Gastrocnemius medialis (tissue), 4 donors: ENCODE data around the gene ADSL.

Experiments
- POLR2A ChIP-seq, 2 donors: fragments of 450-650 bp; IDR thresholded peaks; one replicate each; pipeline ENCODE4 v1.6.1; 2017; ENCODE audit warnings: antibody characterized with exemption in 2 of 2, mild to moderate bottlenecking in 2 of 2, moderate library complexity in 2 of 2
- TF ChIP-seq, protein P1 (sequence below), 5 experiments: fragments of 450-650 bp in 3 of 5; fragments of 200-600 bp in 2 of 5; sonication (generic) in 2 of 5; IDR thresholded peaks in 4 of 5; conservative IDR thresholded peaks in 1 of 5; 1 replicate in 4 of 5; 2 replicates in 1 of 5; pipeline ENCODE4 v1.5.1; 2016 to 2019; ENCODE audit warnings: antibody characterized with exemption in 5 of 5, mild to moderate bottlenecking in 3 of 5, moderate library complexity in 3 of 5

DNA sequence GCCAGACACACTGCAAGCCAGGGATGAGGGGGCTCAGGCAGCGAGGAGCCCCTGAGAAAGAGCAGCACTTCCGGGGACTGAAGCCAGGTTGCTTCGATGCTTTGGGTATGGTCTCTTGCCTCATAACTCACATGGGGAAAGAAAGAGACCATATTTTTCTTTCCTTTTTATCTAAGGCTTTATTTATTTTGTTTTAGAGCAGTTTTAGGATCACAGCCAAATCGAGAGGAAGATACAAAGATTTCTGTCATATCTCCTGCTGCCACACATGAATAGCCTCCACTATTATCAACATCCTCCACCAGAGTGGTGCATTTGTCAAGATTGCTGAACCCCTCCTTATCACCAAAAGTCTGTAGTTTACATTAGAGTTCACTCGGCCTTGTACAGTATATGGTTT lies 24.3 kb upstream of the ADSL start:
- TF ChIP-seq, protein P1, sequence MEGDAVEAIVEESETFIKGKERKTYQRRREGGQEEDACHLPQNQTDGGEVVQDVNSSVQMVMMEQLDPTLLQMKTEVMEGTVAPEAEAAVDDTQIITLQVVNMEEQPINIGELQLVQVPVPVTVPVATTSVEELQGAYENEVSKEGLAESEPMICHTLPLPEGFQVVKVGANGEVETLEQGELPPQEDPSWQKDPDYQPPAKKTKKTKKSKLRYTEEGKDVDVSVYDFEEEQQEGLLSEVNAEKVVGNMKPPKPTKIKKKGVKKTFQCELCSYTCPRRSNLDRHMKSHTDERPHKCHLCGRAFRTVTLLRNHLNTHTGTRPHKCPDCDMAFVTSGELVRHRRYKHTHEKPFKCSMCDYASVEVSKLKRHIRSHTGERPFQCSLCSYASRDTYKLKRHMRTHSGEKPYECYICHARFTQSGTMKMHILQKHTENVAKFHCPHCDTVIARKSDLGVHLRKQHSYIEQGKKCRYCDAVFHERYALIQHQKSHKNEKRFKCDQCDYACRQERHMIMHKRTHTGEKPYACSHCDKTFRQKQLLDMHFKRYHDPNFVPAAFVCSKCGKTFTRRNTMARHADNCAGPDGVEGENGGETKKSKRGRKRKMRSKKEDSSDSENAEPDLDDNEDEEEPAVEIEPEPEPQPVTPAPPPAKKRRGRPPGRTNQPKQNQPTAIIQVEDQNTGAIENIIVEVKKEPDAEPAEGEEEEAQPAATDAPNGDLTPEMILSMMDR (IDR thresholded peaks at IDR 0.05 in 4 of 5, conservative IDR thresholded peaks at IDR 0.05 in 1 of 5) = no peak
- no peak for TF ChIP-seq POLR2A (IDR thresholded peaks at IDR 0.05)
